T-helper 2 cell treated with Interferon-gamma antibody and Interleukin-4, amounts not matched to agents 100 ng/mL and 5 ng/mL, for 36 hours (primary cell): Measurements from ENCODE around the gene MTHFSD. TPM values are rescaled to one million over a fixed set of nuclear protein-coding genes. Genes with fewer than 3 reads are reported as not detected.

Source experiments
- intact Hi-C: fragments of 100-400 bp; cut with micrococcal nuclease; formaldehyde crosslinking; loops from one replicate; pipeline ENCODE4 v1.15.1; 2023
- total RNA-seq: library from RNA; stranded (reverse); gene quantifications from 2 replicates; pipeline ENCODE4 v1.2.3, GENCODE V29; 2022

MTHFSD gene
- total RNA-seq, 1 donor from 2014 or later, result 22.7 TPM

DNA sequence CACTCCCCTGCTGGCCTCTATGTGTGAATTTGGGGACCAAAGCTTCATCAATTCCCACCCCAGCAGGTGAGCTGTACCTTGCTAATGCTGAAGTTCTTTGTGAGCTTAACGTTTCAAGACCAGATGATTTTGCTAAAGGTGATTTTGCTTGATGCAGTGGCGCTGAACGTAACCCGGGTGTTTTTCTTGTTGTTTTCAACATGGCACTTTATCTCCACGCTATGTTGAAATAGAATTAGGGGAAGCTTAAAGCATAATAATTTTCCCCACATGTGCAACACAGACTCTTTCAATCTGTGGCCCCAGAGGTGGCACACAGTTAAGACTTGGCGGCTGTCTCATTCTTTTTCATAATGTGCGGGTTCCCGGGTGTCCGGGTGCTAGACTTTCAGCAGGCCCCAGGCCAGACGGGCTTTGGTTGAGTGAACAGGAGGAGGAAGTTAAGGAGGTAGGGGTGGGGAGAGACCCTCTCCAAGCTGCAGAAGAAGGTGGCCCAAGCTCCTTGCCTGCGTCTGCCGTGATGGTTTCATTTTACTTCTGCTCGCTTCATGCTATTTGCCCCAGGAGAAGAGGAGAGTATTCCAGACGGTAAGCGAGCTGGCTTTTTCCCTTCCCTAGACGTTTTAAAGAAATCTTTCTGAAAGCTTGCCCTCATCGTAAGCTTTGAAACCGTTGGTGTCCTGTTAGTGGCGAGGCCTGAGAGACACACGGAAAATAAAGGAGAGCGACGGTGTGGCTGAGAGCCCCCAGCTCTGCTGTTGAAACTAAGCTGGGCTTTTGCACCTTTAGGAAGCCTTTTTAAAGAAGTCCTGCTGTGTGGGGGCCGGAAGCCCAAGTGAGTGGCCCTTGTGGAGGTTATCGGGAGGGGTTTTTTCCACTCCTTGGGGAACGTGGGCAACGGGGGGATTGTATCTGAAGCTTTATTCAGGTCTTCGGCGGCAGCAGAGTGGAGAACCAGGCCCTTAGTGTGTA, 15.8 kb upstream of the MTHFSD start:
- intact Hi-C loops, result no loop called here

DNA sequence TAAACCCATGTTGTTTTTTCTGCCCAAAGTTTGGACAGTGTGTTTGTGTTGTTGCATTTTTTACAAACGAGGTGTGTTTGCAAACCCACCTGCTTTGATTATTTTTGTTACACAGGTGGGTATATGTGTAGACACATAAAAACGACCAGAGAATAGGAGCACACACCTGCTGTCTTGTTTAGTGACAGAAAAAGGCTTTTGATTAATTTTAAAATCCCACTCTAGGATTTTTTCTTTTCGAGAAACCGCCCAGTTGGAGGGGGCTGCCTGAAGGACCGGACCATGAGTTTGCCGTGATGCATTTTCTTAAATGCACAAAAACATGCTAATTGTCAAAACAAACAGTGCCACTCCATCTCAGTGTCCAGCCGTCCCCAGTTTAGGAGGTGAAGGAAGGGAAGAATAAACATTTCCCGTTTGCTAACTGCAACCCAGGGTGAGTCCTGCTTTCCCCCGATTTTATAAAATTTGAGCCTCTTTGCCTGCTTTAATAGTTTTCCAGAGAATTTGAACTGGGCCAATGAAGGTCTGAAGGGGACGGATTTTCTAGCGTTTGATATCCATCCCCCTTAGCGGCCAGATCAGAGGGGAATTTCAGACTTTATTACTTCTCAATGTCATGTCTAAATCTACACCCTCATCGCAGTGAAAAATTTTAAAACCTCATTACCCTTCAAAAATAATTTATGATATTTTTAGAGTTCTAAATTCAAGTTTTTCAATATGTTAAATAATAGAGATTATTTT, 14.8 kb upstream of the MTHFSD start:
- intact Hi-C loops, result no loop called here

DNA sequence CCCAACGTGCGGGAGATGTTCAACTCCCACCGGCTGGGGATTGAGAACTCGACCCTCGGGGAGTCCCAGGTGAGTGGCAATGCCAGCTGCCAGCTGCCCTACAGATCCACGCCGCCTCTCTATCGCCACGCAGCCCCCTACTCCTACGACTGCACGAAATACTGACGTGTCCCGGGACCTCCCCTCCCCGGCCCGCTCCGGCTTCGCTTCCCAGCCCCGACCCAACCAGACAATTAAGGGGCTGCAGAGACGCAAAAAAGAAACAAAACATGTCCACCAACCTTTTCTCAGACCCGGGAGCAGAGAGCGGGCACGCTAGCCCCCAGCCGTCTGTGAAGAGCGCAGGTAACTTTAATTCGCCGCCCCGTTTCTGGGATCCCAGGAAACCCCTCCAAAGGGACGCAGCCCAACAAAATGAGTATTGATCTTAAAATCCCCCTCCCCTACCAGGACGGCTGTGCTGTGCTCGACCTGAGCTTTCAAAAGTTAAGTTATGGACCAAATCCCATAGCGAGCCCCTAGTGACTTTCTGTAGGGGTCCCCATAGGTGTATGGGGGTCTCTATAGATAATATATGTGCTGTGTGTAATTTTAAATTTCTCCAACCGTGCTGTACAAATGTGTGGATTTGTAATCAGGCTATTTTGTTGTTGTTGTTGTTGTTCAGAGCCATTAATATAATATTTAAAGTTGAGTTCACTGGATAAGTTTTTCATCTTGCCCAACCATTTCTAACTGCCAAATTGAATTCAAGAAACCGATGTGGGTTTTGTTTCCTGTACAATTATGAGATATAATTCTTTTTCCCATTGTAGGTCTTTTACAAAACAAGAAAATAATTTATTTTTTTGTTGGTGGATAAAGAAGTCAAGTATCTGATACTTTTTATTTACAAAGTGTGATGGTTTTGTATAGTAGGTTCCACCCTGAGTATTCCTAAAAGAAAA, 13.9 kb upstream of the MTHFSD start:
- intact Hi-C loops, result no loop called here

DNA sequence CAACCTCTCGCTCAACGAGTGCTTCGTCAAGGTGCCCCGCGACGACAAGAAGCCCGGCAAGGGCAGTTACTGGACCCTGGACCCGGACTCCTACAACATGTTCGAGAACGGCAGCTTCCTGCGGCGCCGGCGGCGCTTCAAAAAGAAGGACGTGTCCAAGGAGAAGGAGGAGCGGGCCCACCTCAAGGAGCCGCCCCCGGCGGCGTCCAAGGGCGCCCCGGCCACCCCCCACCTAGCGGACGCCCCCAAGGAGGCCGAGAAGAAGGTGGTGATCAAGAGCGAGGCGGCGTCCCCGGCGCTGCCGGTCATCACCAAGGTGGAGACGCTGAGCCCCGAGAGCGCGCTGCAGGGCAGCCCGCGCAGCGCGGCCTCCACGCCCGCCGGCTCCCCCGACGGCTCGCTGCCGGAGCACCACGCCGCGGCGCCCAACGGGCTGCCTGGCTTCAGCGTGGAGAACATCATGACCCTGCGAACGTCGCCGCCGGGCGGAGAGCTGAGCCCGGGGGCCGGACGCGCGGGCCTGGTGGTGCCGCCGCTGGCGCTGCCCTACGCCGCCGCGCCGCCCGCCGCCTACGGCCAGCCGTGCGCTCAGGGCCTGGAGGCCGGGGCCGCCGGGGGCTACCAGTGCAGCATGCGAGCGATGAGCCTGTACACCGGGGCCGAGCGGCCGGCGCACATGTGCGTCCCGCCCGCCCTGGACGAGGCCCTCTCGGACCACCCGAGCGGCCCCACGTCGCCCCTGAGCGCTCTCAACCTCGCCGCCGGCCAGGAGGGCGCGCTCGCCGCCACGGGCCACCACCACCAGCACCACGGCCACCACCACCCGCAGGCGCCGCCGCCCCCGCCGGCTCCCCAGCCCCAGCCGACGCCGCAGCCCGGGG, 12.9 kb upstream of the MTHFSD start:
- intact Hi-C loops, result loop anchor here (2.0 kb wide), 1 partner anchor 61 kb away; no protein-coding TSS in a partner anchor

DNA sequence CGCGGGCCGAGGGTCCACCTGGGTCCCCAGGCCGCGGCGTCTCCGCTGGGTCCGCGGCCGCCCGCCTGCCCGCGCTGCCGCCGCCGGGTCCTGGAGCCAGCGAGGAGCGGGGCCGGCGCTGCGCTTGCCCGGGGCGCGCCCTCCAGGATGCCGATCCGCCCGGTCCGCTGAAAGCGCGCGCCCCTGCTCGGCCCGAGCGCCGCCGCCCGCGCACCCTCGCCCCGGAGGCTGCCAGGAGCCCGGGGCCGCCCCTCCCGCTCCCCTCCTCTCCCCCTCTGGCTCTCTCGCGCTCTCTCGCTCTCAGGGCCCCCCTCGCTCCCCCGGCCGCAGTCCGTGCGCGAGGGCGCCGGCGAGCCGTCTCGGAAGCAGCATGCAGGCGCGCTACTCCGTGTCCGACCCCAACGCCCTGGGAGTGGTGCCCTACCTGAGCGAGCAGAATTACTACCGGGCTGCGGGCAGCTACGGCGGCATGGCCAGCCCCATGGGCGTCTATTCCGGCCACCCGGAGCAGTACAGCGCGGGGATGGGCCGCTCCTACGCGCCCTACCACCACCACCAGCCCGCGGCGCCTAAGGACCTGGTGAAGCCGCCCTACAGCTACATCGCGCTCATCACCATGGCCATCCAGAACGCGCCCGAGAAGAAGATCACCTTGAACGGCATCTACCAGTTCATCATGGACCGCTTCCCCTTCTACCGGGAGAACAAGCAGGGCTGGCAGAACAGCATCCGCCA, 12.1 kb upstream of the MTHFSD start:
- intact Hi-C loops, result loop anchor here (2.0 kb wide), 1 partner anchor 60 kb away; no protein-coding TSS in a partner anchor

DNA sequence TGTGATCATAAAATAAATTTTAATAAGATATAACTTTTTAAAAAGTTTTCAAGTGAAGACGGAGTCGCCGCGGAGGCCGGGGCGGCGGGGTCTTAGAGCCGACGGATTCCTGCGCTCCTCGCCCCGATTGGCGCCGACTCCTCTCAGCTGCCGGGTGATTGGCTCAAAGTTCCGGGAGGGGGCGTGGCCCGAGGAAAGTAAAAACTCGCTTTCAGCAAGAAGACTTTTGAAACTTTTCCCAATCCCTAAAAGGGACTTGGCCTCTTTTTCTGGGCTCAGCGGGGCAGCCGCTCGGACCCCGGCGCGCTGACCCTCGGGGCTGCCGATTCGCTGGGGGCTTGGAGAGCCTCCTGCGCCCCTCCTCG, 11.5 kb upstream of the MTHFSD start, which contains the start of gene FOXC2:
Gene FOXC2, plus strand, starts transcription at position 229 of the 365 bp plus-strand sequence. CDS start 507 bp downstream, outside the sequence.
- intact Hi-C loops, result loop anchor here (2.0 kb wide), 1 partner anchor 60 kb away; no protein-coding TSS in a partner anchor

DNA sequence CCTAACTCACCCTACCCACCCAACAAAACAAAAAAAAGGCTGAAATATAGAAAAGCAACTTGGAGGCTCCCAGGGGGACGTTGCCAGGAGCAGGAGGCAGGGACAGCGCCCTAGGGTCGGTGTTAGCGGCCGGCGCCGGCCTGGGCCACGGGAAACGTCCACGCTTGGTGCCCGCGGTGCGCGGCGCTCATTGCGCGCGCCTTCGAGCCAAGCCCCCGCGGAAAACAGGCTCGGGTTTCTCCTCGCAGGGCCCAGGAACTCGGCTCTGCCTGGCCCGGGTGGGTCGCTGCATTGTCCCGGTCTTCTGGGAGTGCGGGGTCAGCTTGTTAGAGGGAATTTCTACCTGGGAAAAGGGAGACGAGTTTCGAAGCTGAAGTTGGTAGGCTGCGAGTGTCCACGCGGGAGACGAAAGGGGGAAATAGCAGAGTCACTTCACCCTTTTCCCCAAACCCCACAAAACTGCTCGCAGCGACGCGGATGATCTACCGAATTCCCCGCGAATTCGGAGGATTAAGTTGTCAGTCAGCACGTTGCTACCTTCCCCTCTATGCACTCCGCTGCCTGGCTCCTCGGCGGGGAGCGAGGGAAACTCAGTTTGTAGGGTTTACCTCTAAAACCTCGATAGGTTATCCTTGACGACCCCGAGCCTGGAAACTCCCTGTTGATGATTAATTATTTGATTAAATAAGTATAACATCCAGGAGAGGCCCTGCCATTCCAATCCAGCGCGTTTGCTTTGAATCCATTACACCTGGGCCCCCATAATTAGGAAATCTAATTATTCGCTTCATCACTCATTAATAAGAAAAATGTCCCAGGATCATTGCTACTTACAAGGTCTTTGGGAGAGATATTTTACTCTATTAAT, 10.8 kb upstream of the MTHFSD start:
- intact Hi-C loops, result loop anchor here (2.0 kb wide), 1 partner anchor 59 kb away; no protein-coding TSS in a partner anchor

DNA sequence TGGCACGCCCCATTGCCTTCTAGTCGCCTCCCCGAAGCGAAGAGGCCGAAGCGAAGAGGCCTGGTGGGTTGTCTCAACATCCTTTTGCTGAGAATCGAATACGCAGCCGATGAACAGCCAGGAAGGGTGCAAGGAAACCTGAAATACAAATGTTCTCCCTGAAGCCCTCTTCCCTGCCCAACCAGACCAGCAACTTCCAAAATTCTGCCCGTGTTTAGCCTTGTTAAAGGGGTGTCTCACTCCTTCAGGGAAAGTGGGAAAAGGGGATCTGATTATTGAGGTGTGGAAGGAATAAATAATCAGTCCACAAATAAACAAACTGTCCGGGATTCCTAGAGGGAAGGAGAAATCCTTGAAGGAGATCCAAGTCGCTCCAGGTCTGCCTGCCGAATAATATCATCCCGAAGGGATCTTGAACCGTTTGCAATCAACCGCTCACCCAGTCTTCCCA, 10.2 kb upstream of the MTHFSD start:
- intact Hi-C loops, result no loop called here

DNA sequence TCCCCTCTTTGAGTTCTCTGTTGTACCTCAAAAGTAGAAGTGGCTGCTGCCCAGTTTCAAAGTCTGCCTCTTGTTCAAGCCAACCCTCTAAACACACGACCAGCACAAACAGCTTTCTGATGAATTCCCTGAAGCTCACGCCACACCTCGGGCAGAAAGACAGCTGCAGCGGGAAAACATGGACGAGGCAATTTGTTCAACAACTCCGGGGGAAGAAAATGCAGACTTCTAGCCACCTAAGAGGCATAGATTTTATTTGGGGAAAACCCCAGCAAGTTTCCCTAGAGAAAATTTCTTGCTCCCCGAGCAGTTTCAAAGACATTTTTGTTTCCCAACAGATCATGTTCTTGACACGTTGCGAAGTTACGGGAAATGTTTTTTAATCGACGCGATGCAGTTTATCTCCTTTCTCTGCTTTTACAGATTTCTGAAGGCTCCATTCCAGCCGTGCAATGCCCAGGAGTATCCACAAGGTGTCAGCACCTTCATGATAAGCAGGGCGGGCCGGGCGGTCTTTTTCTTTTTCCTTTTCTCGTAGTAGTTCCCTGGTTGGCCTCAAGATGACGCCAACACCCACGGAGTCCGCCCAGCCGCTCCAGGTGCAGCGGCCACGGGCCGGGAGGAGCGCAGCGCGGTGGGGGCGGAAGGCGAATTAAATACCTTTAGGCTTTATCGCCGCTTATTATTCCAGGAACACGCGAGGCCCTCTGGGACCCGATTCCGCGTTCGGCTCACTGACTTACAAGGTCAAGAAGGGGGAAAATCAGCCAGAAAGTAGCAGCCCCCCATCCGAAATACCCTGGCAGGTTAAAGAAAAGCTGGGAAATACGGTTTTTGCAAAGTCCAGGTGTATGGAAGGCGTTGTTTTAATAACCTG, 8.7 kb upstream of the MTHFSD start:
- intact Hi-C loops, result loop anchor here (1.0 to 5.0 kb wide), 7 partner anchors 8 to 734 kb away; partner anchors contain the start of gene MTHFSD

DNA sequence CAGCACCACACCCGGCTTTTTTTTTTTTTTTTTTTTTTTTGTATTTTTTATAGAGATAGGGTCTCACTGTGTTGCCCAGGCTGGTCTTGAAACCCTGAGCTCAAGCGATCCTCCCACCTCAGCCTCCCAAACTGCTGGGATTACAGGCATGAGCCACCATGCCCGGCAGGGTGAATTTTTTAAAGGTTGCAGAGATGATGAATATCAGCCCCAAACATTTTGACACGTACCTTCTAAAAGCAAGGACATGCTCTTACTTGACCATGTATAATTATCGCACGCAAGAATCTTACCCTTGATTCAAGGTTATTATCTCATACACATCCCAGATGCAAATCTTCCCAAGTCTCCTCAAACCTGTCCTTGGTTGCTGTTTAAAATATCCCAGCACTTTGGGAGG, 7.3 kb upstream of the MTHFSD start:
- intact Hi-C loops, result loop anchor here (2.0 to 5.0 kb wide), 5 partner anchors 200 to 735 kb away; no protein-coding TSS in a partner anchor

DNA sequence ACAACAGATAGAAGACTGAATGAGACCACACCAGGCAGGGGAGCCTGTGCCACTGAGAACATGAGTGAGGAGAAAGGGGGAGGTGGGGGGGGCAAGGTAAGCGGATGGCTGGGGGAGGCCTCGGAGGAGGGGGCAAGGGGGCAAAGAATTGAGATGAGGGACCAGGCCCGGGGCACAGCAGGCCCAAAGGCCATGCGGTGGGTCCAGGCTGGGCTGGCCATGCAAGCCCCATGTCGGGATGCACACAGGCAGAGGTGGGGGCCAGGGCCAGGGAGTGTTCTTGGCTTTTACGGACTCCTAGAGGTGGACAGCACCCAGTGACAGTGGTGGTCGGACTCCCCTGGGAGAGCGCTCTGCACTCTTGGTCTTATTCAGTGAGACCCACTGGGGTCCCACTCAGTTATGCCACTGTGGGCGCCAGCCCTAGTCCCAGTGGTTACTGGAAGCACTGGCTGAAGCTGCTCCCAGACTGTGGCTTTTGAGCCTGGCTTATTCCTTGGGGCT, 4.8 kb upstream of the MTHFSD start:
- intact Hi-C loops, result loop anchor here (5.0 to 10.0 kb wide), 6 partner anchors 202 to 825 kb away; partner anchors contain the start of genes COX4I1, EMC8 and FBXO31

DNA sequence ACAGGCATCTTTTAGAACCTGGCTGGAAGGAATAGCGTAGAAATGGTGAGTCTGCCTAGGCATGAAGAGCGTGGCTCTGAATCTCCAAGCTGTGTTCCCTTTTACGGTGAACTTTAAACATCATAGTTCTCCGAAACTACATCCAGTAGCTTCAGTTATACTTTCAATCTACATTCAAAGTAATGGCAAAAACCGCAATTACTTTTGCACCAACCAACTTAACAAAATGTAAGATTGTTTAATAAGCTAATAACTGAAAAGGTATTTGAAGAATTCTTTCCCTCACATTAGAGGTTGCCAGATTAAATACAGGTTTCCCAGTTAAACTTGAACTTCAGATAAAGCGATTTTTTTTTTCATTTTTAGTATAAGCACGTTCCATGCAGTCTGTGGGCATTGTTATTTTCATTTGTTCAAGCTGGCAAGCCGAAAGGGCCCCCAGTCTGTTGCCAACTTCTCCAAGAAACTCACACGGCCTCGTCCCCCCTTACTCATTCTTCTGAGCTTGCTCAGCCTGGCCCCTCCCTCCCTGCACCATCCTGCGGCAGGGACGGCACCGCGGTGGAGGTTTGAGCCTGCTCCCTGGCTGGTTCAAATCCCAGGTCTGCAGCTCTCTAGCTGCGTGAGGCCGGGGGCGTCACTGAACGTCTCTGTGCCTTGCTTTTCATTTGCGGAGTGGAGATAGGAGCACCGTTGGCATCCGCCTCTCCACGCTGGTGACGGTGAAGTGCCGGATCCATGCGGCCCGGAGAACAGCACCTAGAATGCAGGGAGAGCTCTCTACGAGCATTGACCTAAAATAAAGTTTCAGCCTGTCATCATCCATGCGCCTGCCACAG, 3.5 kb upstream of the MTHFSD start:
- intact Hi-C loops, result loop anchor here (10.0 kb wide), 2 partner anchors 764 to 826 kb away; partner anchors contain the start of genes COX4I1, EMC8 and FBXO31

DNA sequence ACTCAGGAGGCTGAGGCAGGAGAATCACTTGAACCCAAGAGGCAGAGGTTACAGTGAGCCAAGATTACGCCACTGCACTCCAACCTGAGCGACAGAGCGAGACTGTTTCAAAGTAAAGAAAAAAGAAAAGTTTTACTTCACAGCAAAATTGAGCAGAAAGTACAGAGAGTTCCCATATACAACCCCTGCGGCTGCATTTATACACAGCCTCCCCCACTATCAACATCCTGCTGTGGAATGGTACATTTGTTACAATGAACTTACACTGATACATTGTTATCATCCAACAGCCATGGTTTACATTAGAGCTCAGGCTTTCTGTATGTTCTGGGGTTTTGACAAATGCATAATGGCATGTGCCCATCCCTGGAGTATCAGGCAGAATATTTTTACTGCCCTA, 2.6 kb upstream of the MTHFSD start:
- intact Hi-C loops, result loop anchor here (10.0 kb wide), 2 partner anchors 763 to 827 kb away; partner anchors contain the start of genes COX4I1, EMC8 and FBXO31

DNA sequence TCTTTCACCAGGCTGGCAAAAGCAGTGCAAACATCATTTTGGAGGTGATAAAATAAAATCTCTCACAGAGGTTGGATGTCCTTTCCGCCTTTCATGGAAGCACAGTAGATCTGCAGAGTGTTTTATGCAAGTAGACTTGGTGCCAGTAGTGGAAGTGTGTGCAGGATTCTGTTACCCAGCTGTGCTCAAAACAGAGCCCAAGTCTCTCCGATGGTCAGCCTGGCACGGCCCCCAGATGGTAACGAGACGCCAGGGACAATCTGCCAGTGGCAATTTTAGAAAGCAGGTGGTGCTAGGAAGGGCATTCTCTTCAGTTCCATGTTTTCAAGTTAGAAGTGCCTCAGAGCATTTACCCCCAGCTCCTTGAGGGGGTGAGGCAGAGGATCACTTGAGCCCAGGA, 1.5 kb upstream of the MTHFSD start:
- intact Hi-C loops, result loop anchor here (10.0 kb wide), 2 partner anchors 762 to 828 kb away; partner anchors contain the start of genes COX4I1, EMC8 and FBXO31

DNA sequence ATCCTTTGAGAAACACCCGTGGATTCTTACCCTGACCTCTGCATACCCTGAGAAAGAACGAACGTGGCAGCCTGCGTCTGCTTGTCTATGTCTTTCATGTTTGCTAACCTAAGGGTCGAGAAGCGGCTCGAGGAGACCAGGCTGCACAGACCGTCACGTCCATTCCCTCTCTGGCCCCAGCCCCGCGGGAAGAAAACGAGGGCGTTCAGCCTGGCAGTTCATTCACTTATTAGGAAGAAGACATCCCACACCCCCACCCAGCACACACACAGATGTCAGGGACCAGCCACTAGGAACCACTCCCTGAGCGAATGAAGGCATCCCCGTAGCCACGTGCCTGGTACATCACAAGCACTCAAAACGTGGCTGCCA, 655 bp upstream of the MTHFSD start:
- intact Hi-C loops, result loop anchor here (1.0 to 10.0 kb wide), 4 partner anchors 8 to 829 kb away; partner anchors contain the start of genes C16orf95, COX4I1, EMC8 and FBXO31
